ENCODE measurements around the gene GNG12. TPM values are rescaled to one million over a fixed set of nuclear protein-coding genes. Genes with fewer than 3 reads are reported as not detected.

Gene GNG12
- total RNA-seq, 1 experiment from 2014 or later = 14.3 TPM

- DNase-seq = no peak
- Histone ChIP-seq H2BK5ac (ENCODE audit: insufficient read length, low read length) (no peak overlapping the region), H3K27me3 (ENCODE audit: insufficient read depth, low read length) (no peaks in the 10 kb centered on the region), H4K5ac (ENCODE audit: insufficient read length, low read depth, low read length) (no peak overlapping the region), H3K9ac (ENCODE audit: extremely low read depth, insufficient read length, low read length) (no peak overlapping the region), H3K18ac (ENCODE audit: insufficient read length, low read depth, low read length) (no peak overlapping the region), H3K79me1 (ENCODE audit: insufficient read depth, low read depth, low read length, poor library complexity, severe bottlenecking) (no peaks in the 10 kb centered on the region), H3K4me1 (ENCODE audit: insufficient read depth, low read length) (peaks cover 23% of the 10 kb centered on the region), H3K27ac (ENCODE audit: insufficient read length, low read depth, low read length) (peak overlapping the region; percentile 14), H3K9me3 (ENCODE audit: control insufficient read depth, low read depth, low read length) (no peaks in the 10 kb centered on the region), H3K23me2 (ENCODE audit: insufficient read length, low read depth, low read length, poor library complexity, severe bottlenecking) (no peaks in the 10 kb centered on the region), H2AFZ (ENCODE audit: low read length) (no peak overlapping the region), H3K4ac (ENCODE audit: low read depth, low read length) (no peak overlapping the region), H3K79me2 (ENCODE audit: insufficient read depth, low read length) (no peaks in the 10 kb centered on the region), H4K91ac (ENCODE audit: insufficient read length, low read depth, low read length) (no peak overlapping the region), H4K20me1 (ENCODE audit: control insufficient read depth, insufficient read depth, insufficient read length) (no peaks in the 10 kb centered on the region), H3T11ph (ENCODE audit: low read length) (no peak overlapping the region), H2BK120ac (ENCODE audit: low read depth, low read length, poor library complexity, severe bottlenecking) (no peak overlapping the region), H3K4me2 (ENCODE audit: insufficient read depth, insufficient read length, low read length) (no peak overlapping the region), H4K8ac (replicated peaks; ENCODE audit: insufficient read length, low read depth, low read length) (no peak overlapping the region), H2BK20ac (ENCODE audit: low read depth, low read length, poor library complexity, severe bottlenecking) (no peak overlapping the region), H2BK12ac (ENCODE audit: insufficient read length, low read depth, low read length) (no peak overlapping the region), H3K14ac (ENCODE audit: insufficient read depth, low read length) (no peak overlapping the region), H3K56ac (ENCODE audit: insufficient read length, low read depth, low read length) (no peak overlapping the region), H2BK15ac (ENCODE audit: low read depth, low read length) (no peak overlapping the region), H2AK5ac (ENCODE audit: insufficient read length, low read length) (no peak overlapping the region), H3K23ac (ENCODE audit: insufficient read length, low read depth, low read length) (no peak overlapping the region)
- Mint-ChIP-seq H3K9me3 (no peaks in the 10 kb centered on the region; a peak in 1 of 5 replicates), H3K27me3 (ENCODE audit: low read depth) (no peaks in the 10 kb centered on the region), H3K4me1 (peaks cover 69 to 86% of the 10 kb centered on the region in 2 experiments), H3K36me3 (ENCODE audit: insufficient read depth in 1 of 3, low read depth in 3 of 3) (no peaks in the 10 kb centered on the region), H3K27ac (peak overlapping the region in 1 of 3 experiments; percentile 1; a peak in 1 of 7 replicates), H3K4me3 (peak overlapping the region in 1 of 2 experiments; percentile 38; a peak in 2 of 5 replicates)
- no CpG with 5 or more reads among the region's 2 CpGs for WGBS (ENCODE audit: extremely low coverage, insufficient read length, low lambda C conversion rate)
- TF ChIP-seq CTCF (conservative IDR thresholded peaks at IDR 0.05) = no peak
Observed at GRCh38 chr1:67748630-67749029, 84.6 kb downstream of the GNG12 start.

Data from H9 (cell line).